Measurements from ENCODE around the gene DOHH. TPM values are rescaled to one million over a fixed set of nuclear protein-coding genes. Genes with fewer than 3 reads are reported as not detected.

The DOHH gene
- total RNA-seq, 1 donor from 2014 or later, result 14.5 TPM

GRCh38 chr19:3528080-3528479 lies 27.6 kb upstream of the DOHH start:
- Mint-ChIP-seq H3K9me3 (ENCODE audit: unreplicated experiment) (no peaks in the 10 kb centered on the region), H3K36me3 (ENCODE audit: low read depth, unreplicated experiment) (peaks cover 8% of the 10 kb centered on the region), H3K27me3 (ENCODE audit: low read depth, unreplicated experiment) (no peaks in the 10 kb centered on the region)

DNA sequence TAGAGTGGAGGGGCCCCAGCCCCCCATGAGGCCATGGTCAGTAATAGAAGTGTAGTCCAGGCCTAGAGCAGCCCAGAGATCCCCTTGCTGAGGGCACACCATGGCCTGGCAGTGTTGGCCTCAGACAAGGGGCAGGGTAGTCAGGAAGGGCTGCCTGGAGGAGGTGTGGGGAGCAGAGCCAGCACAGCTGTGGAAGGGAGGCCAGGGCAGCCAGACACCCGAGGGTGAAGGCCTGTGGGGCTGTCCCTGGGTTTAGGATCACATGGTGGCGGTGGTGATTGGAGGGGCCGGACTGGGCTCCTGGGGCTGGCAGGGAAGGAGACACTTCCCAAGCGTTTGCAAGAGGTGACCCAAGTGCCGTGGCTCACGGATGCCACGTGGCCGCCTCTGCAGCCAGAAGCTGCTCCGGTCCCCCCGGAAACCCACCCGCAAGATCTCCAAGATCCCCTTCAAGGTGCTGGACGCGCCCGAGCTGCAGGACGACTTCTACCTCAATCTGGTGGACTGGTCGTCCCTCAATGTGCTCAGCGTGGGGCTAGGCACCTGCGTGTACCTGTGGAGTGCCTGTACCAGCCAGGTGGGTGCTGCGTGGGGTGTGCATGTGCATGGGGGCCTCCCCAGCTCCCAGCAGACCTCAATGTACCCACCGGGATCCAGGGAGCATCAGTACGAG lies 26.9 kb upstream of the DOHH start:
- Histone ChIP-seq H2AFZ (ENCODE audit: low read depth, low read length) (no peak overlapping the region), H3K27me3 (ENCODE audit: insufficient read depth, low read length) (no peaks in the 10 kb centered on the region), H3K9me3 (ENCODE audit: insufficient read depth, low read depth, low read length) (no peaks in the 10 kb centered on the region), H3K4me1 (ENCODE audit: insufficient read depth, low read length) (no peaks in the 10 kb centered on the region), H3K9ac (ENCODE audit: low read length) (no peak overlapping the region), H3K36me3 (ENCODE audit: insufficient read depth, low read length) (peaks cover 4% of the 10 kb centered on the region), H3K79me2 (ENCODE audit: insufficient read depth, low read length) (peaks cover 34% of the 10 kb centered on the region), H3K4me2 (ENCODE audit: low read length) (no peak overlapping the region), H3K27ac (ENCODE audit: low read depth, low read length) (no peak overlapping the region), H4K20me1 (ENCODE audit: insufficient read depth, low read length) (peaks cover 59% of the 10 kb centered on the region), H3K4me3 (ENCODE audit: insufficient read depth, low read depth, low read length) (no peak overlapping the region)
- Mint-ChIP-seq H3K27ac (ENCODE audit: unreplicated experiment) (no peak overlapping the region), H3K4me1 (ENCODE audit: low read depth, unreplicated experiment) (no peaks in the 10 kb centered on the region), H3K4me3 (ENCODE audit: unreplicated experiment) (no peak overlapping the region), H3K36me3 (ENCODE audit: low read depth, unreplicated experiment) (peaks cover 6% of the 10 kb centered on the region), H3K9me3 (ENCODE audit: unreplicated experiment) (no peaks in the 10 kb centered on the region), H3K27me3 (ENCODE audit: low read depth, unreplicated experiment) (no peaks in the 10 kb centered on the region)
- FAIRE-seq (no peak), DNase-seq (ENCODE audit: low read depth) (no peak)
- no peak for TF ChIP-seq EZH2 (IDR thresholded peaks at IDR 0.05; ENCODE audit: insufficient read depth, low read length)
- TF ChIP-seq, protein P1, sequence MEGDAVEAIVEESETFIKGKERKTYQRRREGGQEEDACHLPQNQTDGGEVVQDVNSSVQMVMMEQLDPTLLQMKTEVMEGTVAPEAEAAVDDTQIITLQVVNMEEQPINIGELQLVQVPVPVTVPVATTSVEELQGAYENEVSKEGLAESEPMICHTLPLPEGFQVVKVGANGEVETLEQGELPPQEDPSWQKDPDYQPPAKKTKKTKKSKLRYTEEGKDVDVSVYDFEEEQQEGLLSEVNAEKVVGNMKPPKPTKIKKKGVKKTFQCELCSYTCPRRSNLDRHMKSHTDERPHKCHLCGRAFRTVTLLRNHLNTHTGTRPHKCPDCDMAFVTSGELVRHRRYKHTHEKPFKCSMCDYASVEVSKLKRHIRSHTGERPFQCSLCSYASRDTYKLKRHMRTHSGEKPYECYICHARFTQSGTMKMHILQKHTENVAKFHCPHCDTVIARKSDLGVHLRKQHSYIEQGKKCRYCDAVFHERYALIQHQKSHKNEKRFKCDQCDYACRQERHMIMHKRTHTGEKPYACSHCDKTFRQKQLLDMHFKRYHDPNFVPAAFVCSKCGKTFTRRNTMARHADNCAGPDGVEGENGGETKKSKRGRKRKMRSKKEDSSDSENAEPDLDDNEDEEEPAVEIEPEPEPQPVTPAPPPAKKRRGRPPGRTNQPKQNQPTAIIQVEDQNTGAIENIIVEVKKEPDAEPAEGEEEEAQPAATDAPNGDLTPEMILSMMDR (IDR thresholded peaks at IDR 0.05; ENCODE audit: insufficient read depth, low read depth, low read length), result no peak

More at GRCh38 chr19:3528080-3528479, 27.6 kb upstream of the DOHH start:
- TF ChIP-seq, protein P1 (IDR thresholded peaks at IDR 0.05; ENCODE audit: insufficient read depth, low read depth, low read length), result no peak
- TF ChIP-seq EZH2 (IDR thresholded peaks at IDR 0.05; ENCODE audit: insufficient read depth, low read length), result no peak
- Histone ChIP-seq H4K20me1 (ENCODE audit: insufficient read depth, low read length) (peaks cover 52% of the 10 kb centered on the region), H3K36me3 (ENCODE audit: insufficient read depth, low read length) (peaks cover 4% of the 10 kb centered on the region), H3K27ac (ENCODE audit: low read depth, low read length) (no peak overlapping the region), H3K27me3 (ENCODE audit: insufficient read depth, low read length) (no peaks in the 10 kb centered on the region), H3K4me1 (ENCODE audit: insufficient read depth, low read length) (no peaks in the 10 kb centered on the region), H2AFZ (ENCODE audit: low read depth, low read length) (no peak overlapping the region), H3K4me2 (ENCODE audit: low read length) (no peak overlapping the region), H3K9me3 (ENCODE audit: insufficient read depth, low read depth, low read length) (no peaks in the 10 kb centered on the region), H3K9ac (ENCODE audit: low read length) (no peak overlapping the region), H3K4me3 (ENCODE audit: insufficient read depth, low read depth, low read length) (no peak overlapping the region), H3K79me2 (ENCODE audit: insufficient read depth, low read length) (peaks cover 28% of the 10 kb centered on the region)
- DNase-seq (ENCODE audit: low read depth), result no peak
- H3K4me3 Mint-ChIP-seq (ENCODE audit: unreplicated experiment), result no peak overlapping the region
- H3K4me1 Mint-ChIP-seq (ENCODE audit: low read depth, unreplicated experiment), result no peaks in the 10 kb centered on the region
- no peak for FAIRE-seq
- H3K27ac Mint-ChIP-seq (ENCODE audit: unreplicated experiment), result no peak overlapping the region
